Smooth muscle cell (in vitro differentiated cells): Measurements from ENCODE around the gene RDX. TPM values are rescaled to one million over a fixed set of nuclear protein-coding genes. Genes with fewer than 3 reads are reported as not detected.

Source experiments
- DNase-seq: peaks from one replicate; lab custom pipeline; 2025; ENCODE audit not compliant: unreplicated experiment; lab: John Stamatoyannopoulos, UW
- H2AFZ ChIP-seq: fragments of 200-600 bp; sonication (generic); 2 replicates; pipeline ENCODE4 v1.6.0; 2016; ENCODE audit warnings: antibody characterized with exemption, low read depth, mild to moderate bottlenecking
- H3F3A ChIP-seq: fragments of 200-600 bp; sonication (generic); 2 replicates; pipeline ENCODE4 v1.6.0; 2017; ENCODE audit warnings: antibody characterized with exemption, low read depth
- H3K27ac ChIP-seq: fragments of 200-600 bp; sonication (generic); 2 replicates; pipeline ENCODE4 v1.5.1; 2016; ENCODE audit warnings: low read depth, mild to moderate bottlenecking
- H3K27me3 ChIP-seq: fragments of 200-600 bp; sonication (generic); 2 replicates; pipeline ENCODE4 v1.6.1; 2016; ENCODE audit warnings: low read depth, mild to moderate bottlenecking
- H3K36me3 ChIP-seq: fragments of 200-600 bp; sonication (generic); 2 replicates; pipeline ENCODE4 v1.5.1; 2016; ENCODE audit warnings: low read depth
- H3K4me1 ChIP-seq: fragments of 200-600 bp; sonication (generic); 2 replicates; pipeline ENCODE4 v1.5.1; 2016; ENCODE audit warnings: low read depth
- H3K4me2 ChIP-seq: fragments of 200-600 bp; sonication (generic); 2 replicates; pipeline ENCODE4 v1.6.0; 2016; ENCODE audit warnings: mild to moderate bottlenecking
- H3K4me3 ChIP-seq: fragments of 200-600 bp; sonication (generic); 2 replicates; pipeline ENCODE4 v1.5.1; 2016; ENCODE audit warnings: mild to moderate bottlenecking
- H3K79me2 ChIP-seq: fragments of 200-600 bp; sonication (generic); 2 replicates; pipeline ENCODE4 v1.6.0; 2016; ENCODE audit warnings: low read depth, mild to moderate bottlenecking
- H3K9ac ChIP-seq: fragments of 200-600 bp; sonication (generic); 2 replicates; pipeline ENCODE4 v1.6.0; 2016; ENCODE audit warnings: low read depth
- H3K9me3 ChIP-seq: fragments of 200-600 bp; sonication (generic); replicated peaks from 2 replicates; pipeline ENCODE4 v1.5.1; 2016; ENCODE audit warnings: low read depth
- H4K20me1 ChIP-seq: fragments of 200-600 bp; sonication (generic); 2 replicates; pipeline ENCODE4 v1.6.0; 2016; ENCODE audit warnings: low read depth
- CTCF ChIP-seq: fragments of 200-600 bp; sonication (generic); IDR thresholded peaks from 2 replicates; pipeline ENCODE4 v1.5.1; 2017; ENCODE audit warnings: borderline replicate concordance, mild to moderate bottlenecking, antibody characterized with exemption; ENCODE audit not compliant: insufficient read depth, poor library complexity, severe bottlenecking
- WGBS: methylation state at CpG from one replicate; pipeline ENCODE4 v1.1.7; 2016; ENCODE audit warnings: low lambda C conversion rate; 5-methylcytosine and 5-hydroxymethylcytosine counted together
- polyA plus RNA-seq: library from polyadenylated mRNA; unstranded; fragments of >200 nt; fragmentation: Nextera tagmentation; extraction: Ambion mirVana; gene quantifications from 2 replicates; pipeline ENCODE4 v1.2.1, GENCODE V29; 2016
- total RNA-seq: library from RNA; depleted of rRNA; stranded (reverse); fragments of >200 nt; gene quantifications from 2 replicates; pipeline ENCODE4 v1.2.3, GENCODE V29; 2014

RDX gene
- total and polyA plus RNA-seq, 2 experiments from 2014 or later: 137 to 165 TPM

- WGBS: 87% methylated on average over 2 of the region's 2 CpGs
- H3K4me1 ChIP-seq: no peaks in the 10 kb centered on the region
- H3K79me2 ChIP-seq: peaks cover 100% of the 10 kb centered on the region
- no peak for DNase-seq
- H4K20me1 ChIP-seq: peaks cover 94% of the 10 kb centered on the region
- H2AFZ ChIP-seq: no peak overlapping the region
- peak overlapping the region; percentile 0 for H3K27ac ChIP-seq
- no peak overlapping the region for H3K4me3 ChIP-seq
- TF ChIP-seq CTCF: no peak
- H3K9ac ChIP-seq: no peak overlapping the region
- H3K4me2 ChIP-seq: no peak overlapping the region
- no peaks in the 10 kb centered on the region for H3K9me3 ChIP-seq
- no peaks in the 10 kb centered on the region for H3F3A ChIP-seq
- H3K36me3 ChIP-seq: peaks cover 14% of the 10 kb centered on the region
- H3K27me3 ChIP-seq: no peaks in the 10 kb centered on the region
Observed at GRCh38 chr11:110272919-110273318, 23.5 kb downstream of the RDX start.

GRCh38 chr11:110269996-110270395 is 26.4 kb downstream of the RDX start:
- no peak overlapping the region for H3K27ac ChIP-seq
- 91% methylated on average over 7 of the region's 7 CpGs for WGBS
- no peak overlapping the region for H3K4me2 ChIP-seq
- no peak overlapping the region for H3K4me3 ChIP-seq
- peaks cover 9% of the 10 kb centered on the region for H3K36me3 ChIP-seq
- H3K4me1 ChIP-seq: no peaks in the 10 kb centered on the region
- no peaks in the 10 kb centered on the region for H3K9me3 ChIP-seq
- no peak for DNase-seq
- no peaks in the 10 kb centered on the region for H3F3A ChIP-seq
- H3K9ac ChIP-seq: no peak overlapping the region
- H3K79me2 ChIP-seq: peaks cover 100% of the 10 kb centered on the region
- no peaks in the 10 kb centered on the region for H3K27me3 ChIP-seq
- TF ChIP-seq CTCF: no peak
- H2AFZ ChIP-seq: no peak overlapping the region
- peaks cover 93% of the 10 kb centered on the region for H4K20me1 ChIP-seq

- Histone ChIP-seq H3K27me3 (no peaks in the 10 kb centered on the region), H3K4me1 (no peaks in the 10 kb centered on the region), H4K20me1 (peaks cover 93% of the 10 kb centered on the region), H3K9ac (no peak overlapping the region), H3K9me3 (no peaks in the 10 kb centered on the region), H3F3A (peaks cover 5% of the 10 kb centered on the region), H3K4me2 (no peak overlapping the region), H3K79me2 (peaks cover 100% of the 10 kb centered on the region), H3K27ac (no peak overlapping the region), H2AFZ (no peak overlapping the region), H3K4me3 (no peak overlapping the region), H3K36me3 (peaks cover 21% of the 10 kb centered on the region)
- TF ChIP-seq CTCF: no peak
- WGBS: 100% methylated on average over 1 of the region's 1 CpG
- DNase-seq: no peak
Observed at GRCh38 chr11:110268441-110268840, 28.0 kb downstream of the RDX start.

GRCh38 chr11:110262072-110262403 is 34.4 kb downstream of the RDX start:
- Histone ChIP-seq H2AFZ (no peak overlapping the region), H3K4me2 (peak overlapping the region; percentile 52), H3K27ac (peak overlapping the region; percentile 29), H3K4me1 (no peaks in the 10 kb centered on the region), H3K36me3 (peaks cover 22% of the 10 kb centered on the region), H3K9me3 (no peaks in the 10 kb centered on the region), H3K79me2 (peaks cover 80% of the 10 kb centered on the region), H3K27me3 (no peaks in the 10 kb centered on the region), H3K9ac (no peak overlapping the region), H4K20me1 (peaks cover 72% of the 10 kb centered on the region), H3F3A (peaks cover 9% of the 10 kb centered on the region), H3K4me3 (no peak overlapping the region)
- WGBS: 85% methylated on average over 6 of the region's 6 CpGs
- TF ChIP-seq CTCF: no peak
- DNase-seq: no peak
